Left forelimb (tissue), 1 donor: ENCODE results near the gene PDE6A.

Source experiments
- DNase-seq: peaks from one replicate; pipeline ENCODE4 v3.0.0-alpha.2; 2018; ENCODE audit warnings: low spot score

PDE6A gene

GRCh38 chr5:149817539-149818060, 127.0 kb downstream of the PDE6A start:
- no peak for DNase-seq

- DNase-seq = no peak
Measured at GRCh38 chr5:149816661-149817060, 127.9 kb downstream of the PDE6A start.

GRCh38 chr5:149811453-149811852, 133.1 kb downstream of the PDE6A start:
- no peak for DNase-seq

DNA sequence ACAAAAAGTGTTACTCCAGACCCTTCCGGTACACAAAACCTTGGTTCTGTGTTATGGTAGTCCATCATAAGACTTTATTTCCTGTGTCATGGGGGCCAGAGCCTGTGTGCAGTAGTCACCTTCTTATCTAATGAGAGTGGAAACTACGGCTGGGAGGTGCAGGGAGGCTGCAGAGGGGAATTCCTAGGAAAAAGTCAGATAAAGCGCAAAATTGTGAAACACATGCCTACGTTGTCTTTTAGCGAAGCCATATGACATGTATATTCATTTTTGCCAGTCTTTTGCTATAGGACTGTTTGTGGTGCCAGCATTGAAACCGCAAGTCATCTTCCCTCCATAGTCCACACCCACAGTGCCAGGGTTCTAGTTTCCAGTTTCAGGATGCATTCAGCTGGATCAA, 133.7 kb downstream of the PDE6A start:
- no peak for DNase-seq

DNA sequence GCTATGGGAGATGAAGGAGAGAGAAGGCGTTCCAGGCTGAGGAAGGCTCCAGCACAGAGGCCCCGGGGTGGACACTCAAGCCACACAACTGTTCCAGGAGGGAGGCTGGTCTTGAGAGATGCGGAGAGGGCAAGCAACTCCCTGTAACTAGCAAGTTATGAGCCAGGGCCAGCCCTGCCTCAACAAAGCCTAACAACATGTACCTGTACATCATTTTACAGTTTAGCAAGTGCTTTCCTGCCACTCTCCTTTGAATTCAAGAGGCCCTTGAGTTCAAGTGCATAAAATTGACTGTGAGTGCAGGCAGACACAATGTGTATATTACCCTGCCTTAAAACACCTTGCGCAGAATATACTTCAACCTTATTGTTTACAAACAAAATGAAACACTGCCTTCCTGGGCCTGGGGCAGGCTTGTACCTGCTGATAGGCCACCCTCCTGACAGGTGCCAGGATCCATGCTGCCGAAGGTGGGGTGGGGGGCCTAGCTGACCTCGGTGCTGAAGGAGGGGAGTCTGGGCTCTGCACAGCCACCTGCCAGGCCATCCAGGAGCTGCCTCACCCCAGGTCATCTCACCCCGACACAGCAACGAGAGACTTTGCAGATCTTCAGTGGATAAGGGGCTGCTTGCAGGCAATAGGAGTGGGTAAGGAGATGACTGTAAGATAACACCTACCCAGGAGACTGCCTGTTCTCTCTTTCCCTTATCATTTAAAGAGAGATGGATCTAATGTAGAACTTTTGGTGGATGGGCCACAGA, 134.5 kb downstream of the PDE6A start:
- DNase-seq = no peak

- DNase-seq = no peak
Measured at GRCh38 chr5:149808264-149808982, 136.2 kb downstream of the PDE6A start.
